HepG2 (cell line): ENCODE data around the gene KIF26B. TPM values are rescaled to one million over a fixed set of nuclear protein-coding genes. Genes with fewer than 3 reads are reported as not detected.

Experiments used
- ATAC-seq: fragments of 200-7000 bp; cut with Tn5 transposase; 3 replicates; pipeline ENCODE4 v1.9.1; 2020; ENCODE audit warnings: mild to moderate bottlenecking, moderate library complexity
- BruUV-seq: library from RNA; stranded (reverse); fragments of 400-500 nt; replicated peaks from 2 replicates; lab custom pipeline; 2021; lab: Mats Ljungman, UMichigan
- CTCF ChIA-PET: fragments of 300-600 bp; formaldehyde crosslinking; extraction: SDS; loops from one replicate; lab custom pipeline; 2021; ENCODE audit warnings: low total read pairs, inconsistent platforms, low intra/inter-chr PET ratio; lab: Yijun Ruan, JAX
- POLR2A ChIA-PET: fragments of 350-600 bp; sonication (Branson Sonifier 250); formaldehyde crosslinking; loops from one replicate; lab custom pipeline; 2020; ENCODE audit warnings: antibody characterized with exemption, inconsistent platforms; lab: Yijun Ruan, JAX
- DNase-seq: peaks from one replicate; pipeline ENCODE4 v3.0.0-alpha.2; 2015; ENCODE audit warnings: low spot score
- FAIRE-seq: peaks from 3 replicates; lab custom pipeline; 2011; peaks lifted over from hg19 to GRCh38; lab: Jason Lieb, UNC
- H2AFZ ChIP-seq: one replicate; pipeline ENCODE4 v1.6.1; 2011; ENCODE audit warnings: low read length, inconsistent platforms
- H3K27ac ChIP-seq: fragments of 300-600 bp; 3 replicates; pipeline ENCODE4 v1.8.0; 2011; ENCODE audit warnings: mixed run types, mild to moderate bottlenecking, mixed read lengths, low read length, inconsistent platforms; ENCODE audit not compliant: insufficient read depth; ENCODE audit errors: extremely low read length
- H3K27me3 ChIP-seq, 2 experiments: fragments of 200-600 bp in 1 of 2; 2 replicates in 1 of 2; 3 replicates in 1 of 2; pipeline versions ENCODE4 v1.6.0 to v1.8.0; 2011; ENCODE audit warnings: low read length in 2 of 2, mild to moderate bottlenecking in 2 of 2, moderate library complexity in 2 of 2, inconsistent platforms in 1 of 2; ENCODE audit not compliant: insufficient read depth in 2 of 2, control insufficient read depth in 1 of 2
- H3K36me3 ChIP-seq, 2 experiments: fragments of 200-600 bp in 1 of 2; replicated peaks in 1 of 2; 2 replicates in 1 of 2; 3 replicates in 1 of 2; pipeline versions ENCODE4 v1.5.1 to v1.8.0; 2011; ENCODE audit warnings: low read length in 2 of 2, inconsistent platforms in 1 of 2; ENCODE audit not compliant: insufficient read depth in 2 of 2, control insufficient read depth in 1 of 2
- H3K4me1 ChIP-seq: 2 replicates; pipeline ENCODE4 v1.5.1; 2012; ENCODE audit warnings: low read length, inconsistent platforms; ENCODE audit not compliant: insufficient read depth
- H3K4me2 ChIP-seq: 2 replicates; pipeline ENCODE4 v1.6.0; 2011; ENCODE audit warnings: low read depth, low read length, inconsistent platforms
- H3K4me3 ChIP-seq, 3 experiments: fragments of 200-600 bp in 1 of 3; sonication (generic), shearing (Covaris generic) in 1 of 3; replicated peaks in 1 of 3; 2 replicates each; pipeline ENCODE4 v1.5.1; 2011 to 2016; ENCODE audit warnings: low read length in 3 of 3, inconsistent platforms in 2 of 3, low read depth in 2 of 3, mild to moderate bottlenecking in 2 of 3, control low read depth in 1 of 3, mixed read lengths in 1 of 3; ENCODE audit not compliant: insufficient read depth in 1 of 3
- H3K79me2 ChIP-seq: one replicate; pipeline ENCODE4 v1.6.1; 2011; ENCODE audit warnings: low read length, inconsistent platforms; ENCODE audit not compliant: insufficient read depth
- H3K9ac ChIP-seq: 2 replicates; pipeline ENCODE4 v1.6.0; 2011; ENCODE audit warnings: mild to moderate bottlenecking, low read depth, low read length, inconsistent platforms; ENCODE audit not compliant: insufficient read depth
- H3K9me3 ChIP-seq: 2 replicates; pipeline ENCODE4 v1.5.1; 2012; ENCODE audit warnings: mild to moderate bottlenecking, low read length
- H4K20me1 ChIP-seq: 2 replicates; pipeline ENCODE4 v1.6.0; 2011; ENCODE audit warnings: inconsistent platforms, mild to moderate bottlenecking, low read length, moderate library complexity; ENCODE audit not compliant: insufficient read depth
- ARID3A ChIP-seq: IDR thresholded peaks from 2 replicates; pipeline ENCODE4 v1.6.1; 2012; ENCODE audit warnings: low read depth, low read length, improper control_type of control experiment
- CENPX ChIP-seq: sonication (generic); formaldehyde crosslinking; IDR thresholded peaks from 2 replicates; pipeline ENCODE4 v1.9.0; 2021; ENCODE audit warnings: mild to moderate bottlenecking, missing genetic modification reagents, moderate library complexity
- FOXP1 ChIP-seq, 2 experiments: fragments of 450-650 bp in 1 of 2; IDR thresholded peaks; 2 replicates each; pipeline ENCODE4 v1.6.1; 2017 to 2018; ENCODE audit warnings: antibody characterized with exemption in 1 of 2
- GLI4 ChIP-seq: sonication (generic); formaldehyde crosslinking; IDR thresholded peaks from 2 replicates; pipeline ENCODE4 v1.5.1; 2020; ENCODE audit warnings: missing genetic modification reagents, mild to moderate bottlenecking, moderate library complexity, borderline replicate concordance
- HNF1A ChIP-seq, 2 experiments: sonication (generic) in 1 of 2; formaldehyde crosslinking in 1 of 2; IDR thresholded peaks; 2 replicates each; pipeline versions ENCODE4 v1.4.0 to v1.6.1; 2016 to 2020; ENCODE audit warnings: borderline replicate concordance in 1 of 2, low read depth in 1 of 2, mild to moderate bottlenecking in 1 of 2, missing genetic modification reagents in 1 of 2
- HNRNPLL ChIP-seq: fragments of 200-400 bp; formaldehyde crosslinking; IDR thresholded peaks from 2 replicates; pipeline ENCODE4 v1.6.1; 2017; ENCODE audit warnings: mild to moderate bottlenecking, low read depth, low read length; ENCODE audit not compliant: poor library complexity, severe bottlenecking
- MED1 ChIP-seq: sonication (generic); formaldehyde crosslinking; IDR thresholded peaks from 2 replicates; pipeline ENCODE4 v1.4.0; 2020; ENCODE audit warnings: missing genetic modification reagents
- MXD1 ChIP-seq: sonication (generic); formaldehyde crosslinking; IDR thresholded peaks from 2 replicates; pipeline ENCODE4 v1.4.0; 2020; ENCODE audit warnings: mild to moderate bottlenecking, missing genetic modification reagents
- YEATS4 ChIP-seq: sonication (generic); formaldehyde crosslinking; IDR thresholded peaks from 2 replicates; pipeline ENCODE4 v1.4.0; 2020; ENCODE audit warnings: missing genetic modification reagents, borderline replicate concordance
- ZFP90 ChIP-seq: sonication (generic); formaldehyde crosslinking; IDR thresholded peaks from 2 replicates; pipeline ENCODE4 v1.8.0; 2022; ENCODE audit warnings: missing genetic modification reagents, mild to moderate bottlenecking, inconsistent platforms, borderline replicate concordance
- ZFX ChIP-seq: sonication (generic); formaldehyde crosslinking; IDR thresholded peaks from 2 replicates; pipeline ENCODE4 v1.4.0; 2020; ENCODE audit warnings: mild to moderate bottlenecking, low read depth, missing genetic modification reagents, moderate library complexity
- ZNF468 ChIP-seq: sonication (generic); formaldehyde crosslinking; IDR thresholded peaks from 2 replicates; pipeline ENCODE4 v1.8.0; 2022; ENCODE audit warnings: mild to moderate bottlenecking, moderate library complexity, missing genetic modification reagents
- WGBS: methylation state at CpG from one replicate; pipeline ENCODE4 v1.1.6; 2017; ENCODE audit warnings: low lambda C conversion rate; 5-methylcytosine and 5-hydroxymethylcytosine counted together
- in situ Hi-C: cut with HindIII; loops from 2 replicates; pipeline ENCODE4 v1.10.0; 2017; ENCODE audit warnings: low pct_unique_long_range_greater_than_20kb; ENCODE audit not compliant: extremely low pct_ligation_motif_present
- intact Hi-C: fragments of 100-400 bp; cut with micrococcal nuclease; formaldehyde crosslinking; loops from one replicate; pipeline ENCODE4 v1.10.0; 2022; ENCODE audit not compliant: unreplicated experiment
- polyA plus RNA-seq, 8 experiments: library from polyadenylated mRNA; depleted of rRNA in 3 of 8; stranded (reverse) in 7 of 8; unstranded in 1 of 8; fragments of >200 nt; fragmentation: Illumina TruSeq in 4 of 8; extraction: Trizol in 4 of 8; gene quantifications; 2 replicates each; pipeline versions ENCODE4 v1.2.1 to v1.2.3, GENCODE V29; 2011 to 2016; ENCODE audit warnings: low read depth in 4 of 8, missing spikeins in 1 of 8, mixed read lengths in 1 of 8; ENCODE audit not compliant: insufficient read depth in 1 of 8
- total RNA-seq, 5 experiments: library from RNA; depleted of rRNA; stranded (reverse); fragments of >200 nt; fragmentation: Illumina TruSeq; extraction: Trizol; gene quantifications; 2 replicates each; pipeline ENCODE4 v1.2.3, GENCODE V29; 2016; ENCODE audit warnings: low read depth in 1 of 5

KIF26B gene
- total and polyA plus RNA-seq, 2 of the 13 experiments (the other 11 are each of a cell fraction or from before 2014, with no cell fraction given) = 0.08 to 0.09 TPM

- CTCF ChIA-PET = no interaction called here
- Histone ChIP-seq H3K4me1 (peaks cover 5% of the 10 kb centered on the region; the same call in 1 of the 2 replicates), H4K20me1 (no peaks in the 10 kb centered on the region), H3K79me2 (no peaks in the 10 kb centered on the region), H3K9me3 (no peaks in the 10 kb centered on the region), H3K27ac (no peak overlapping the region), H2AFZ (no peak overlapping the region), H3K4me2 (no peak overlapping the region), H3K4me3 (no peak overlapping the region), H3K9ac (no peak overlapping the region), H3K36me3 (no peaks in the 10 kb centered on the region), H3K27me3 (no peaks in the 10 kb centered on the region)
- no TSS peak for BruUV-seq
- DNase-seq = no peak
- no peak; the same call in 2 of the 3 replicates for ATAC-seq
- in situ Hi-C loops = no loop called here
- WGBS = 14% methylated on average over 3 of the region's 3 CpGs
- no peak for TF ChIP-seq ZFP90 (CRISPR knock-in tag)
- no peak for TF ChIP-seq HNRNPLL
- no peak for TF ChIP-seq MXD1 (CRISPR knock-in tag)
- no peak for TF ChIP-seq CENPX (CRISPR knock-in tag)
- no peak for TF ChIP-seq MED1 (CRISPR knock-in tag)
- TF ChIP-seq FOXP1 (IDR thresholded peaks at IDR 0.05) = no peak
- no peak for TF ChIP-seq FOXP1 (CRISPR knock-in tag; IDR thresholded peaks at IDR 0.05)
- no peak for TF ChIP-seq ARID3A
- no peak for TF ChIP-seq HNF1A (IDR thresholded peaks at IDR 0.05; ENCODE audit: low read depth)
- no peak for TF ChIP-seq HNF1A (CRISPR knock-in tag; IDR thresholded peaks at IDR 0.05; ENCODE audit: borderline replicate concordance)
- TF ChIP-seq ZNF468 (CRISPR knock-in tag) = no peak
- TF ChIP-seq GLI4 = no peak
- no peak for TF ChIP-seq ZFX (CRISPR knock-in tag)
- TF ChIP-seq YEATS4 (CRISPR knock-in tag) = no peak
- intact Hi-C loops = no loop called here
- POLR2A ChIA-PET = no interaction called here
- no peak for FAIRE-seq
Measured at GRCh38 chr1:245304698-245305097, 149.9 kb downstream of the KIF26B start.
